HCT116 (cell line): ENCODE measurements around the gene HCFC2. TPM values are rescaled to one million over a fixed set of nuclear protein-coding genes. Genes with fewer than 3 reads are reported as not detected.

ENCODE experiments used
- ATAC-seq: fragments of 200-7000 bp; cut with Tn5 transposase; 2 replicates; pipeline ENCODE4 v1.9.1; 2020; ENCODE audit warnings: mild to moderate bottlenecking, moderate library complexity
- BruUV-seq: library from RNA; stranded (reverse); fragments of 400-500 nt; replicated peaks from 2 replicates; lab custom pipeline; 2021; lab: Mats Ljungman, UMichigan
- CTCF ChIA-PET: fragments of 300-600 bp; sonication (Branson Sonifier 250); formaldehyde crosslinking; loops from one replicate; lab custom pipeline; 2021; ENCODE audit warnings: antibody characterized with exemption; lab: Charles Lee
- POLR2A ChIA-PET: fragments of 300-600, 350-600 bp; sonication (Branson Sonifier 250); formaldehyde crosslinking; loops from one replicate; lab custom pipeline; 2021; ENCODE audit warnings: antibody characterized with exemption; lab: Charles Lee
- RAD21 ChIA-PET, 2 experiments: fragments of 300-600 bp; sonication (Branson Sonifier 250); formaldehyde crosslinking; loops; one replicate each; lab custom pipeline; 2023; ENCODE audit warnings: low total read pairs in 2 of 2; ENCODE audit not compliant: uncharacterized antibody in 2 of 2, unreplicated experiment in 2 of 2, low non-redundant PET in 1 of 2; lab: Charles Lee
- DNase-seq: peaks from one replicate; pipeline ENCODE4 v3.0.0-alpha.2; 2010; ENCODE audit warnings: low read depth, low spot score
- H2AFZ ChIP-seq: fragments of 200-600 bp; shearing (Covaris generic), sonication (generic); 2 replicates; pipeline ENCODE4 v1.6.1; 2017; ENCODE audit warnings: low read depth, mixed run types, mixed read lengths, antibody characterized with exemption, low read length; ENCODE audit not compliant: poor library complexity, severe bottlenecking
- H3K27ac ChIP-seq: 2 replicates; pipeline ENCODE4 v1.5.1; 2012; ENCODE audit warnings: low read depth, low read length
- H3K27me3 ChIP-seq: fragments of 200-600 bp; sonication (generic); 2 replicates; pipeline ENCODE4 v1.6.1; 2016; ENCODE audit warnings: mixed run types, low read length, mixed read lengths; ENCODE audit not compliant: insufficient read depth
- H3K36me3 ChIP-seq, 2 experiments: fragments of 200-500 bp in 1 of 2; fragments of 200-600 bp in 1 of 2; sonication (Bioruptor generic) in 1 of 2; sonication (generic) in 1 of 2; 2 replicates each; pipeline versions ENCODE4 v1.5.1 to v1.6.1; 2014 to 2016; ENCODE audit warnings: low read length in 2 of 2, inconsistent platforms in 1 of 2, mixed read lengths in 1 of 2, mixed run types in 1 of 2; ENCODE audit not compliant: insufficient read depth in 2 of 2, control insufficient read depth in 1 of 2
- H3K4me1 ChIP-seq, 2 experiments: fragments of 200-600 bp in 1 of 2; sonication (generic) in 1 of 2; 2 replicates each; pipeline versions ENCODE4 v1.5.1 to v1.6.1; 2012 to 2017; ENCODE audit warnings: low read length in 2 of 2, inconsistent platforms in 1 of 2, mild to moderate bottlenecking in 1 of 2, mixed read lengths in 1 of 2, mixed run types in 1 of 2, moderate library complexity in 1 of 2; ENCODE audit not compliant: insufficient read depth in 2 of 2, control insufficient read depth in 1 of 2
- H3K4me2 ChIP-seq: fragments of 200-600 bp; sonication (generic); 2 replicates; pipeline ENCODE4 v1.6.1; 2017; ENCODE audit warnings: mixed run types, low read length, mixed read lengths
- H3K4me3 ChIP-seq, 2 experiments: fragments of 200-600 bp in 1 of 2; sonication (generic) in 1 of 2; replicated peaks in 1 of 2; 2 replicates each; pipeline ENCODE4 v1.5.1; 2011 to 2016; ENCODE audit warnings: low read length in 2 of 2, control low read depth in 1 of 2, low read depth in 1 of 2, mild to moderate bottlenecking in 1 of 2, mixed read lengths in 1 of 2, mixed run types in 1 of 2
- H3K79me2 ChIP-seq: fragments of 200-600 bp; sonication (generic); 2 replicates; pipeline ENCODE4 v1.6.1; 2017; ENCODE audit warnings: mild to moderate bottlenecking, mixed run types, low read length, moderate library complexity, mixed read lengths; ENCODE audit not compliant: insufficient read depth
- H3K9ac ChIP-seq: fragments of 200-600 bp; sonication (generic); 2 replicates; pipeline ENCODE4 v1.6.1; 2016; ENCODE audit warnings: low read length, mixed read lengths
- H3K9me2 ChIP-seq: fragments of 200-600 bp; sonication (generic), shearing (Covaris generic); 2 replicates; pipeline ENCODE4 v1.6.1; 2017; ENCODE audit warnings: mixed run types, mild to moderate bottlenecking, moderate library complexity; ENCODE audit not compliant: insufficient read depth
- H3K9me3 ChIP-seq, 2 experiments: fragments of 200-500 bp in 1 of 2; fragments of 200-600 bp in 1 of 2; sonication (Bioruptor generic) in 1 of 2; sonication (generic) in 1 of 2; 2 replicates each; pipeline ENCODE4 v1.6.1; 2014 to 2017; ENCODE audit warnings: low read length in 2 of 2, mixed read lengths in 2 of 2, inconsistent platforms in 1 of 2, low read depth in 1 of 2, mild to moderate bottlenecking in 1 of 2, mixed run types in 1 of 2, moderate library complexity in 1 of 2; ENCODE audit not compliant: control insufficient read depth in 1 of 2, insufficient read depth in 1 of 2
- H4K20me1 ChIP-seq: fragments of 200-600 bp; sonication (generic), shearing (Covaris generic); 2 replicates; pipeline ENCODE4 v1.6.1; 2017; ENCODE audit warnings: mixed run types, mild to moderate bottlenecking, moderate library complexity; ENCODE audit not compliant: insufficient read depth
- ATF3 ChIP-seq: IDR thresholded peaks from 2 replicates; pipeline ENCODE4 v1.6.1; 2012
- CBX3 ChIP-seq: IDR thresholded peaks from 2 replicates; pipeline ENCODE4 v1.6.1; 2012; ENCODE audit warnings: low read depth
- EGR1 ChIP-seq: IDR thresholded peaks from 2 replicates; pipeline ENCODE4 v1.6.1; 2012; ENCODE audit warnings: low read depth
- ELF1 ChIP-seq: IDR thresholded peaks from 2 replicates; pipeline ENCODE4 v1.6.1; 2012; ENCODE audit warnings: low read depth, borderline replicate concordance
- EZH2 ChIP-seq: fragments of 200-600 bp; sonication (generic); IDR thresholded peaks from 2 replicates; pipeline ENCODE4 v1.6.1; 2017; ENCODE audit warnings: antibody characterized with exemption, mixed run types
- EZH2phosphoT487 ChIP-seq: fragments of 200-600 bp; IDR thresholded peaks from 2 replicates; pipeline ENCODE4 v1.6.1; 2018; ENCODE audit warnings: antibody characterized with exemption, borderline replicate concordance
- FOSL1 ChIP-seq: IDR thresholded peaks from 2 replicates; pipeline ENCODE4 v1.6.1; 2012; ENCODE audit warnings: low read depth
- JUND ChIP-seq: IDR thresholded peaks from 2 replicates; pipeline ENCODE4 v1.6.1; 2012
- MAX ChIP-seq: IDR thresholded peaks from 2 replicates; pipeline ENCODE4 v1.6.1; 2012
- POLR2A ChIP-seq: IDR thresholded peaks from 2 replicates; pipeline ENCODE4 v1.7.0; 2011; ENCODE audit warnings: borderline replicate concordance; ENCODE audit not compliant: insufficient read depth, insufficient read length; ENCODE audit errors: extremely low read depth
- POLR2AphosphoS5 ChIP-seq: IDR thresholded peaks from 2 replicates; pipeline ENCODE4 v1.6.1; 2011; ENCODE audit warnings: mild to moderate bottlenecking, low read depth, low read length, moderate library complexity
- RAD21 ChIP-seq: IDR thresholded peaks from 2 replicates; pipeline ENCODE4 v1.6.1; 2012; ENCODE audit warnings: low read depth, mild to moderate bottlenecking
- SP1 ChIP-seq: IDR thresholded peaks from 2 replicates; pipeline ENCODE4 v1.6.1; 2012; ENCODE audit warnings: low read depth
- SRF ChIP-seq: IDR thresholded peaks from 2 replicates; pipeline ENCODE4 v1.6.1; 2012; ENCODE audit warnings: low read depth
- TCF7L2 ChIP-seq: IDR thresholded peaks from 2 replicates; pipeline ENCODE4 v1.7.0; 2011; ENCODE audit warnings: borderline replicate concordance, inconsistent platforms; ENCODE audit not compliant: insufficient read depth, insufficient read length; ENCODE audit errors: extremely low read depth
- ZBTB33 ChIP-seq: IDR thresholded peaks from 2 replicates; pipeline ENCODE4 v1.6.1; 2011; ENCODE audit warnings: mild to moderate bottlenecking, low read length, moderate library complexity; ENCODE audit not compliant: insufficient replicate concordance; ENCODE audit errors: extremely low read depth
- ZFX ChIP-seq: fragments of 450-650 bp; IDR thresholded peaks from 2 replicates; pipeline ENCODE4 v1.6.1; 2017
- ZNF274 ChIP-seq: fragments of 200-500 bp; sonication (Bioruptor generic); IDR thresholded peaks from 2 replicates; pipeline ENCODE4 v1.6.1; 2014; ENCODE audit warnings: mild to moderate bottlenecking, low read depth, low read length, inconsistent platforms
- intact Hi-C: fragments of 100-400 bp; cut with micrococcal nuclease; formaldehyde crosslinking; loops from 2 replicates; pipeline ENCODE4 v1.10.0; 2022
- total RNA-seq: library from RNA; stranded (reverse); gene quantifications from one replicate; pipeline ENCODE4 v1.2.1, GENCODE V29; 2021; ENCODE audit not compliant: unreplicated experiment

Gene HCFC2
- total RNA-seq, 1 experiment from 2014 or later: 4.9 TPM

GRCh38 chr12:104058802-104059201 lies 5.5 kb upstream of the HCFC2 start:
- no peaks in the 10 kb centered on the region for H3K9me3 ChIP-seq
- no TSS peak for BruUV-seq
- RAD21 ChIA-PET: no interaction called here
- no peak overlapping the region for H2AFZ ChIP-seq
- TF ChIP-seq EGR1 (no peak), ZNF274 (no peak), SP1 (no peak), SRF (no peak), EZH2phosphoT487 (no peak), ATF3 (no peak)
- DNase-seq: no peak
- no peaks in the 10 kb centered on the region for H3K36me3 ChIP-seq
- CTCF ChIA-PET: interaction anchor here (3.1 kb wide), 1 partner anchor 50 kb away, joined by 19 read pairs; no protein-coding TSS in a partner anchor
- H3K9me2 ChIP-seq: no peaks in the 10 kb centered on the region
- peaks cover 0 to 4% of the 10 kb centered on the region in 2 experiments; a peak in 2 of 4 replicates for H3K4me1 ChIP-seq
- no peaks in the 10 kb centered on the region for H4K20me1 ChIP-seq
- H3K4me2 ChIP-seq: no peak overlapping the region
- intact Hi-C loops: loop anchor here (1.0 to 10.0 kb wide), 2 partner anchors 50 to 306 kb away; no protein-coding TSS in a partner anchor
- ATAC-seq: no peak
- no peak overlapping the region for H3K27ac ChIP-seq
- H3K27me3 ChIP-seq: no peaks in the 10 kb centered on the region
- POLR2A ChIA-PET: no interaction called here
- no peak overlapping the region for H3K9ac ChIP-seq
- no peaks in the 10 kb centered on the region for H3K79me2 ChIP-seq
- no peak overlapping the region for H3K4me3 ChIP-seq

GRCh38 chr12:104059963-104060362 lies 4.4 kb upstream of the HCFC2 start:
- no TSS peak for BruUV-seq
- POLR2A ChIA-PET: no interaction called here
- no peak for ATAC-seq
- no peaks in the 10 kb centered on the region for H3K9me2 ChIP-seq
- H2AFZ ChIP-seq: no peak overlapping the region
- H3K27ac ChIP-seq: no peak overlapping the region
- no peaks in the 10 kb centered on the region for H3K27me3 ChIP-seq
- H3K4me1 ChIP-seq: peaks cover under 1 to 11% of the 10 kb centered on the region in 2 experiments; a peak in 3 of 4 replicates
- no peaks in the 10 kb centered on the region for H3K9me3 ChIP-seq
- intact Hi-C loops: loop anchor here (10.0 kb wide), 1 partner anchor 305 kb away; no protein-coding TSS in a partner anchor
- H3K36me3 ChIP-seq: no peaks in the 10 kb centered on the region
- no peak overlapping the region for H3K9ac ChIP-seq
- H4K20me1 ChIP-seq: no peaks in the 10 kb centered on the region
- H3K4me2 ChIP-seq: no peak overlapping the region
- no peaks in the 10 kb centered on the region for H3K79me2 ChIP-seq
- no peak overlapping the region for H3K4me3 ChIP-seq
- DNase-seq: no peak
- CTCF ChIA-PET: interaction anchor here (3.1 kb wide), 1 partner anchor 49 kb away, joined by 19 read pairs; no protein-coding TSS in a partner anchor
- RAD21 ChIA-PET: no interaction called here
- TF ChIP-seq EZH2: no peak
- no peak for TF ChIP-seq POLR2AphosphoS5
- no peak for TF ChIP-seq SRF
- no peak for TF ChIP-seq ELF1
- TF ChIP-seq RAD21: no peak
- TF ChIP-seq TCF7L2: no peak
- TF ChIP-seq ZNF274: no peak
- TF ChIP-seq MAX: no peak
- no peak for TF ChIP-seq JUND
- TF ChIP-seq SP1: no peak
- no peak for TF ChIP-seq ZFX
- no peak for TF ChIP-seq CBX3
- TF ChIP-seq POLR2A: no peak
- no peak for TF ChIP-seq ZBTB33
- TF ChIP-seq FOSL1: no peak
